ENCODE measurements around the gene UBE2D1. TPM values are rescaled to one million over a fixed set of nuclear protein-coding genes. Genes with fewer than 3 reads are reported as not detected.

Gene UBE2D1
- polyA plus RNA-seq, 1 experiment: 36.1 TPM

GRCh38 chr10:58352956-58353610, 18.3 kb downstream of the UBE2D1 start:
- H3K27me3 ChIP-seq (ENCODE audit: control insufficient read depth, insufficient read depth, low read length): no peaks in the 10 kb centered on the region
- DNase-seq (ENCODE audit: low read depth, low spot score): no peak
- no peak overlapping the region for H3K4me3 ChIP-seq (ENCODE audit: low read depth, low read length)
- CTCF ChIA-PET: interaction anchor here (0.7 to 1.5 kb wide), 3 partner anchors 7 to 54 kb away, joined by 3 to 4 read pairs (median 3); no protein-coding TSS in a partner anchor
- H3K9me3 ChIP-seq (ENCODE audit: control insufficient read depth, insufficient read depth, low read length): no peaks in the 10 kb centered on the region
- TF ChIP-seq, protein P1, sequence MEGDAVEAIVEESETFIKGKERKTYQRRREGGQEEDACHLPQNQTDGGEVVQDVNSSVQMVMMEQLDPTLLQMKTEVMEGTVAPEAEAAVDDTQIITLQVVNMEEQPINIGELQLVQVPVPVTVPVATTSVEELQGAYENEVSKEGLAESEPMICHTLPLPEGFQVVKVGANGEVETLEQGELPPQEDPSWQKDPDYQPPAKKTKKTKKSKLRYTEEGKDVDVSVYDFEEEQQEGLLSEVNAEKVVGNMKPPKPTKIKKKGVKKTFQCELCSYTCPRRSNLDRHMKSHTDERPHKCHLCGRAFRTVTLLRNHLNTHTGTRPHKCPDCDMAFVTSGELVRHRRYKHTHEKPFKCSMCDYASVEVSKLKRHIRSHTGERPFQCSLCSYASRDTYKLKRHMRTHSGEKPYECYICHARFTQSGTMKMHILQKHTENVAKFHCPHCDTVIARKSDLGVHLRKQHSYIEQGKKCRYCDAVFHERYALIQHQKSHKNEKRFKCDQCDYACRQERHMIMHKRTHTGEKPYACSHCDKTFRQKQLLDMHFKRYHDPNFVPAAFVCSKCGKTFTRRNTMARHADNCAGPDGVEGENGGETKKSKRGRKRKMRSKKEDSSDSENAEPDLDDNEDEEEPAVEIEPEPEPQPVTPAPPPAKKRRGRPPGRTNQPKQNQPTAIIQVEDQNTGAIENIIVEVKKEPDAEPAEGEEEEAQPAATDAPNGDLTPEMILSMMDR (IDR thresholded peaks at IDR 0.05; ENCODE audit: low read depth, low read length): no peak
- POLR2A ChIA-PET: interaction anchor here (2.5 kb wide), 1 partner anchor 18 kb away, joined by 11 read pairs; the partner anchor contains the start of gene UBE2D1
- no peak overlapping the region for H3K27ac ChIP-seq (ENCODE audit: low read depth, low read length)

DNA sequence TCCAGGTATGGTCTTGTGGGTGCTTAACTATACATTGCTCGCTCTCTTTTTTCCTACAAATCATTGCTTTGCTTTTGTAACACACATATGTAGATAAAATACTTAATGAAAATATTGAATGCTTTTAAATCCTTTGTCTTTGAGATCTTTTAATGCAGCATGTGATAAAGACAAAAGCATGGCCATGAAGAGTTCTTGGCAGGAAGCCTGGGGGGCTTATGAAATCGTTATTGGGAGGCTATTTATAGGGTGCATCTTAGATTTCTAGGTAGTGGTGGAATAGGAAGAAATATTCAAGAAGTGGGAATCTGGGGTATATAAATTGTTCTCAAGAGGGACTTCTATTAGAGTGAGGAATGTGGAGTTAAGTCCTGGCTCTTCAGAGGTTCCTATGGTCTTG, 21.9 kb downstream of the UBE2D1 start:
- POLR2A ChIA-PET: no interaction called here
- H3K27ac ChIP-seq (ENCODE audit: low read depth, low read length): no peak overlapping the region
- H3K27me3 ChIP-seq (ENCODE audit: control insufficient read depth, insufficient read depth, low read length): no peaks in the 10 kb centered on the region
- TF ChIP-seq, protein P1 (IDR thresholded peaks at IDR 0.05; ENCODE audit: low read depth, low read length): no peak
- no peaks in the 10 kb centered on the region for H3K9me3 ChIP-seq (ENCODE audit: control insufficient read depth, insufficient read depth, low read length)
- no peak for DNase-seq (ENCODE audit: low read depth, low spot score)
- CTCF ChIA-PET: interaction anchor here (1.6 kb wide), 1 partner anchor 57 kb away, joined by 7 read pairs; no protein-coding TSS in a partner anchor
- no peak overlapping the region for H3K4me3 ChIP-seq (ENCODE audit: low read depth, low read length)

DNA sequence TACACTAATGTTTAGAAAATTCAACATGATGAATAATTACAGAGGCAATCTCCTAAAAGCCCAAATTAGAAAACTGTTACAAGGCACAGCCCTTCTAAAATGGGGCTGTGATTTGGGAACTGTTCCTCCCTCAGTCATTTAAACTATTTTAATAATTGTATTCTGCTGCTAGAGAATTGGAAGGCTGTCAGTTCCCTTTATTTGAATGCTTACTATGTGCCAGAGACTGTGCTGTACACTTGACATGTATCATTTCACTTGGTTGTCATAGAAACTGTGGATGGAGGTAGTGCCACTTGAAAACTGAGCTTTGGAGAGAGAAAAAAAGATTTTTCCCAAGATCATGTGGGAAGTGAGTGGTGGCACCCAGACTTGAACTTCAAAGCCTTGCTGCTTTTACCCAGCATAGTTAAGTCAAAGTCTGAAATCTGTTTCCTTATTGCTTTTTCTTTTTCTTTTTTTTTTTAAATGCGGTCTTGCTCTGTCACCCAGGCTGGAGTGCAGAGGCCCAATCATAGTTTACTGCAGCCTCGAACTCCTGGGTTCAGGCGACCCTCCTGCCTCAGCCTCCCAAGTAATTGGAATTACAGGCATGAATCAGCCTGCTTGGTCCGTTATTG, 23.6 kb downstream of the UBE2D1 start:
- TF ChIP-seq, protein P1 (IDR thresholded peaks at IDR 0.05; ENCODE audit: low read depth, low read length): no peak
- Histone ChIP-seq H3K27me3 (ENCODE audit: control insufficient read depth, insufficient read depth, low read length) (no peaks in the 10 kb centered on the region), H3K4me3 (ENCODE audit: low read depth, low read length) (no peak overlapping the region), H3K27ac (ENCODE audit: low read depth, low read length) (no peak overlapping the region), H3K9me3 (ENCODE audit: control insufficient read depth, insufficient read depth, low read length) (no peaks in the 10 kb centered on the region)
- CTCF ChIA-PET: interaction anchor here (0.9 to 1.7 kb wide), 3 partner anchors 9 to 67 kb away, joined by 3 to 10 read pairs (median 7); partner anchors contain the start of gene TFAM
- no peak for DNase-seq (ENCODE audit: low read depth, low spot score)
- POLR2A ChIA-PET: interaction anchor here (0.6 kb wide), 1 partner anchor 122 kb away, joined by 4 read pairs; no protein-coding TSS in a partner anchor

DNA sequence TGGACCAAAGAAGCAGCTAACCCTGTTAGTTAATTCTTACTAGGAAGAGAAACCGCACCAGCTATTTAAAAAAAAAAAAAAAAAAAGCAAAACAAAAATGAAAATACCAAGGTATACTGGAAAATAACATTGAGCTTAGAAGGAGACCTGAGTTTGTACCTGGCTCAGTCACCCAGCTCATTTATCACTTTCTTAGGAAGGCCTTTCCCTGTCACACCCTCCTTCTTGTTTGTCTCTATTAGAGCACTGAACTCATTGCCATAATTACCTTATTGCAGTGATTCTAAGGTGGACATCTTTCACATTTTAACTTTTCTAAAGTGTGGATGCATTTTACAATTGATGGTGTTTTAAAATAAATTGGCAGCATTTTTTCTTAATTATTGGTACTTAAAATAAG, 24.1 kb downstream of the UBE2D1 start:
- TF ChIP-seq, protein P1 (IDR thresholded peaks at IDR 0.05; ENCODE audit: low read depth, low read length): no peak
- POLR2A ChIA-PET: interaction anchor here (0.6 kb wide), 1 partner anchor 123 kb away, joined by 4 read pairs; no protein-coding TSS in a partner anchor
- H3K27me3 ChIP-seq (ENCODE audit: control insufficient read depth, insufficient read depth, low read length): no peaks in the 10 kb centered on the region
- H3K4me3 ChIP-seq (ENCODE audit: low read depth, low read length): no peak overlapping the region
- DNase-seq (ENCODE audit: low read depth, low spot score): no peak
- no peaks in the 10 kb centered on the region for H3K9me3 ChIP-seq (ENCODE audit: control insufficient read depth, insufficient read depth, low read length)
- no peak overlapping the region for H3K27ac ChIP-seq (ENCODE audit: low read depth, low read length)
- CTCF ChIA-PET: interaction anchor here (0.9 to 1.7 kb wide), 3 partner anchors 9 to 67 kb away, joined by 3 to 10 read pairs (median 7); partner anchors contain the start of gene TFAM

DNA sequence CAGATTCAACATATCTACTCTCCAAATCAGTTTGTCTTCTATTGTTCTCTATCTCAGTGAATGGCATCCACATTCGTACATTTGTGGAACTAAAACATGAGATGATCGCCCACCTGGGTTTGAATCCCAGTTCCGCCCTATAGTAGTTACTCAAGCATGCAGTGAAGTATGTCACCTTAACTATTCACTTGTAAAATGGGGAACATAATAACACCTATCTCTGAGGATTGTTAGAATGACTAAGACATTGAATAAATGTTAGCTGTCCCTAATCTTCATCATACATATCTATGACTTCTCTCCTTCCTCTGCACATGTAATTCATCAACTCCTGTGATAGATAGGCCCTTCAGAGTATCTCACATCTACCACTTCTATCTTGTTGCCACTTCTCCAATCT, 24.7 kb downstream of the UBE2D1 start:
- no peak overlapping the region for H3K27ac ChIP-seq (ENCODE audit: low read depth, low read length)
- no peak overlapping the region for H3K4me3 ChIP-seq (ENCODE audit: low read depth, low read length)
- H3K9me3 ChIP-seq (ENCODE audit: control insufficient read depth, insufficient read depth, low read length): no peaks in the 10 kb centered on the region
- CTCF ChIA-PET: interaction anchor here (0.8 to 1.7 kb wide), 2 partner anchors 12 to 25 kb away, joined by 3 to 10 read pairs; partner anchors contain the start of gene TFAM
- H3K27me3 ChIP-seq (ENCODE audit: control insufficient read depth, insufficient read depth, low read length): no peaks in the 10 kb centered on the region
- TF ChIP-seq, protein P1 (IDR thresholded peaks at IDR 0.05; ENCODE audit: low read depth, low read length): no peak
- no peak for DNase-seq (ENCODE audit: low read depth, low spot score)
- POLR2A ChIA-PET: no interaction called here

Measured in AG04450 (cell line).